ENCODE data around the gene PTPN7.

GRCh38 chr1:202130816-202131522, 29.4 kb downstream of the PTPN7 start:
- no peak for TF ChIP-seq POLR2AphosphoS5 (IDR thresholded peaks at IDR 0.05; ENCODE audit: low read depth, low read length)
- TF ChIP-seq TAF1 (IDR thresholded peaks at IDR 0.05; ENCODE audit: borderline replicate concordance, low read depth, low read length), result no peak
- TF ChIP-seq POLR2A (IDR thresholded peaks at IDR 0.05; ENCODE audit: low read depth, low read length), result no peak

Measured in GM12892 (cell line).